ENCODE results near the gene ZNF619.

Gene ZNF619

GRCh38 chr3:40487172-40487571 is 10.2 kb downstream of the ZNF619 start:
- TF ChIP-seq, protein P1, sequence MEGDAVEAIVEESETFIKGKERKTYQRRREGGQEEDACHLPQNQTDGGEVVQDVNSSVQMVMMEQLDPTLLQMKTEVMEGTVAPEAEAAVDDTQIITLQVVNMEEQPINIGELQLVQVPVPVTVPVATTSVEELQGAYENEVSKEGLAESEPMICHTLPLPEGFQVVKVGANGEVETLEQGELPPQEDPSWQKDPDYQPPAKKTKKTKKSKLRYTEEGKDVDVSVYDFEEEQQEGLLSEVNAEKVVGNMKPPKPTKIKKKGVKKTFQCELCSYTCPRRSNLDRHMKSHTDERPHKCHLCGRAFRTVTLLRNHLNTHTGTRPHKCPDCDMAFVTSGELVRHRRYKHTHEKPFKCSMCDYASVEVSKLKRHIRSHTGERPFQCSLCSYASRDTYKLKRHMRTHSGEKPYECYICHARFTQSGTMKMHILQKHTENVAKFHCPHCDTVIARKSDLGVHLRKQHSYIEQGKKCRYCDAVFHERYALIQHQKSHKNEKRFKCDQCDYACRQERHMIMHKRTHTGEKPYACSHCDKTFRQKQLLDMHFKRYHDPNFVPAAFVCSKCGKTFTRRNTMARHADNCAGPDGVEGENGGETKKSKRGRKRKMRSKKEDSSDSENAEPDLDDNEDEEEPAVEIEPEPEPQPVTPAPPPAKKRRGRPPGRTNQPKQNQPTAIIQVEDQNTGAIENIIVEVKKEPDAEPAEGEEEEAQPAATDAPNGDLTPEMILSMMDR (IDR thresholded peaks at IDR 0.05; ENCODE audit: low read depth, low read length, missing control alignments), result no peak
- in situ Hi-C loops (cut with HindIII; ENCODE audit: low sequenced_read_pairs), result no loop called here
- DNase-seq (ENCODE audit: low read depth), result no peak

GRCh38 chr3:40490916-40491315 is 14.0 kb downstream of the ZNF619 start:
- no peak overlapping the region for H3K4me3 ChIP-seq (ENCODE audit: low read depth, low read length)
- in situ Hi-C loops (cut with HindIII; ENCODE audit: low sequenced_read_pairs), result no loop called here
- TF ChIP-seq, protein P1 (IDR thresholded peaks at IDR 0.05; ENCODE audit: low read depth, low read length, missing control alignments), result no peak
- no peak for DNase-seq (ENCODE audit: low read depth)

More at GRCh38 chr3:40487172-40487571, 10.2 kb downstream of the ZNF619 start:
- no peak overlapping the region for H3K4me3 ChIP-seq (ENCODE audit: low read depth, low read length)

DNA sequence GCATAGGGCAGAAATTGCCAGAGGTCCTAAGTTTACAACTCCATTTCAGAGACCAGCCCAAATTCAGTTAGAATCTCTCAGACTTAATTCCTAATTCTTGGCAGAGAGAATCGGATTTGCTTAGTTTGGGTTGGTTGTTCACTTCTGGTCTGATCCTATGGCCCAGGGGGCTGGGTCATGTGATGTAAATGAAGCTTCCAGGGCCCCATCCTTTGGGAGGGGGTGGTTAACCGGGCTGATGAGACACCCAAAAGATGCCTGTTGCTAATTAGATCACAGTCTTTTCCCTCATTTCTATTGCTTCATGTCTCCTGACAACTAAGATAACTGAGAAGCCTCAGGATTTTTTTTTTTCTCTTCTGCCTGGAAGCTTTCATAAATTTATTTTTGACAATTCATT is 17.8 kb downstream of the ZNF619 start:
- DNase-seq (ENCODE audit: low read depth), result no peak
- TF ChIP-seq, protein P1 (IDR thresholded peaks at IDR 0.05; ENCODE audit: low read depth, low read length, missing control alignments), result no peak
- no peak overlapping the region for H3K4me3 ChIP-seq (ENCODE audit: low read depth, low read length)
- in situ Hi-C loops (cut with HindIII; ENCODE audit: low sequenced_read_pairs), result no loop called here

- no peak overlapping the region for H3K4me3 ChIP-seq (ENCODE audit: low read depth, low read length)
- TF ChIP-seq, protein P1 (IDR thresholded peaks at IDR 0.05; ENCODE audit: low read depth, low read length, missing control alignments), result no peak
- in situ Hi-C loops (cut with HindIII; ENCODE audit: low sequenced_read_pairs), result no loop called here
- no peak for DNase-seq (ENCODE audit: low read depth)
Measured at GRCh38 chr3:40497288-40497687, 20.4 kb downstream of the ZNF619 start.

DNA sequence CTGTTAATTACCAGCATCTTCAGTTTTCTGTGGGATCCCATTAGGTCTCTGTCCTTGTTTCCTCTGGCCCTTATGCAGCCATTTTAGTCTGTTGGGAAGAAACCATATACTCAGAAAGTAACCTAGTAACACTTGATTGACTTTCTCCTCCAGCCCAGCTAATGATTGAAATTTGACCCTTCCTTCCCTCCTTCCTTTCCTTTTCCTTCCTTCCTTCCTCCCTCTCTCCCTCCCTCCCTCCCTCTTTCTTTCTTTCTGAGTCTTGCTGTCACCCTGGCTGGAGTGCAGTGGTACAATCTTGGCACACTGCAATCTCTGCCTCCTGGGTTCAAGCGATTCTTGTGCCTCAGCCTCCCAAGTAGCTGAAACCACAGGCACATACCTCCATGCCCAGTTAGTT is 23.0 kb downstream of the ZNF619 start:
- TF ChIP-seq, protein P1 (IDR thresholded peaks at IDR 0.05; ENCODE audit: low read depth, low read length, missing control alignments), result no peak
- DNase-seq (ENCODE audit: low read depth), result no peak
- in situ Hi-C loops (cut with HindIII; ENCODE audit: low sequenced_read_pairs), result no loop called here
- no peak overlapping the region for H3K4me3 ChIP-seq (ENCODE audit: low read depth, low read length)

DNA sequence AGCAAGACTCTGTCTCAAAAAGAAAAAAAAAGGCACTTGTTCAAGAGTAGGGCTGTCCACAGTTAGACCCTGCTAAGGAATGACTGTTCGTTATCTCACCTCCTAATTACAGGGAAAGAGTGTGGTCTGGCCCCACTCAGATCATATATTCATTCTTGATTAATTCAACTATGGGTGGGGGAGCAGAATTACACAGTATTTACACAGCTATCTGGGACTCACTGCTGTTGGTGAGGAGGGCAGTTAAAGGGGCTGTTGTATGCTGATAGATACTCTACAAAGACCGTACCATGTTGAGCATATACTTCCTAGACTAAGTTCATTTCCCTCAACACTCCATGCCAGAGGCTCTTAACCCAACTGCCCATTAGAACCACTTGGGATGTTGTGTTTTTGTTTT is 25.1 kb downstream of the ZNF619 start:
- TF ChIP-seq, protein P1 (IDR thresholded peaks at IDR 0.05; ENCODE audit: low read depth, low read length, missing control alignments), result no peak
- DNase-seq (ENCODE audit: low read depth), result no peak
- in situ Hi-C loops (cut with HindIII; ENCODE audit: low sequenced_read_pairs), result no loop called here
- H3K4me3 ChIP-seq (ENCODE audit: low read depth, low read length), result no peak overlapping the region

Data from astrocyte of the cerebellum (primary cell).